GM21723 (cell line): ENCODE data around the gene WASF2.
"Not testable (repeated sequence)": the region's sequence is repeated elsewhere in the genome, so short reads cannot be mapped to it uniquely, and the experiment has no call there.

Experiments
- ATAC-seq: cut with Tn5 transposase; IDR thresholded peaks from one replicate; pipeline ENCODE4 v1.9.1; 2021; ENCODE audit warnings: mild to moderate bottlenecking, moderate library complexity; ENCODE audit not compliant: unreplicated experiment

WASF2 gene

GRCh38 chr1:27521861-27522431, 32.0 kb upstream of the WASF2 start:
- no peak for ATAC-seq

DNA sequence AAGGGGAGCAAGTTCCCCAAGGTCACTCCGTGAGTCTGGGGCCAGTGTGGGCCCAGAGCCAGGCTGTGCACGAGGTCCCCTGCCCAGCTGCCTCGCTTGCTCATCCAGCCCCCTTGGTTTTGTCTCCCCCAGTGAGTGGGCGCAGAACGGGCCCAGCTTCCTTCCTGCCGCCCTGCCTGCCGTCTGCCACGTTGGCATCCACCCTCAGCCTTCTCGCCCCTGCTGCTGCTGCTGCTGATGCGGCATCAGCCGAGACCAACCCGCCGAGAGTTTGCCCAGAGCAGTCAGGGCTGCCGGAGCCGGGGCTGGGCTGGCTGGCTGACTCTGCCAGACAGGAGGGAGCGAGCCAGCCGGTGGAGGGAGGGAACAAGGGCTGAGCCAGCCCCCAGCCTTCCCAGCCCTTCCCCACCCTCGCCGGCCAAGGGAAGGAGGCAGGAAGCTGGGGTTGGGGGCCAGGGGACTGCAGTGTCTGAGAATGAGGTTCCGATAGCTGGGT, 31.4 kb upstream of the WASF2 start:
- no peak for ATAC-seq

- no peak for ATAC-seq
Measured at GRCh38 chr1:27520651-27521050, 30.7 kb upstream of the WASF2 start.

- ATAC-seq = no peak
Measured at GRCh38 chr1:27519331-27520258, 29.6 kb upstream of the WASF2 start.

DNA sequence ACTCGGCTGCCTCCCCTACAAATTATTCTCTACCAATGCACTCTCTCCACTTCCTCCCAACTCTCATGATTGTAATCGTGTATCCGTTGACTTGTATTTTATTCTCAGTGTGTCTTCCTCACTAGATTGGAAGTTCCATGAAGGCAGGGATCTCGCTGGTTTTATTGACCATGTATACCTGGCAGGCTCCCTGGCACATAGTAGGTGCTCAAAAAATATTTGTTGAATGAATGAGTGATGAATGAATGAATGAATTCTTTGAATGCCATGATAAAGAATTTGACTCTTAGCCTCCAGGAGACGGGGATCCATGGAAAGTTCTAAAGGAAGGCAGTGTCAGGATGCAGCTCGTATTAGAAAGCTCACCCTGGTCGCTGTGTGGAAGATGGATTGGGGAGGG, 28.8 kb upstream of the WASF2 start:
- ATAC-seq = no peak

GRCh38 chr1:27517907-27518718, 28.1 kb upstream of the WASF2 start:
- ATAC-seq = no peak

DNA sequence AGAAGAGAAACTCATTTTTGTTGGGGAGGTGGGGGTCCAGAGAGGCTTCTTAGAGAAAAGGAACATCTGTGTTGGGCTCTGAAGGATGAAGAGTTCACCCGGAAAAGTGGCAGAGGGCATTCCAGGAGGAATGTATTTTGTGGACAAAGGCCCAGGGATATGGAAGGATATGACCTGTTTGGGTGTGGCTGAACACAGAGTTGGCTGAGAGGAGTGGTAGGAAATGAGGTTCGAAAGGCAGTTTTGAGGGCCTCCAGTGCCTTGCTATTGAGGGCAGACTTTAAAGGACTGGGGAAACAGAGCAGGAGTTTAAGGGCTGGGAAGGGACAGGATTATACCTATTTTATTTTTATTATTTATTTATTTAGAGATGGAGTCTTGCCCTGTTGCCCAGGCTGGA, 27.3 kb upstream of the WASF2 start:
- ATAC-seq = no peak

GRCh38 chr1:27515626-27516025, 25.7 kb upstream of the WASF2 start:
- ATAC-seq = no peak

DNA sequence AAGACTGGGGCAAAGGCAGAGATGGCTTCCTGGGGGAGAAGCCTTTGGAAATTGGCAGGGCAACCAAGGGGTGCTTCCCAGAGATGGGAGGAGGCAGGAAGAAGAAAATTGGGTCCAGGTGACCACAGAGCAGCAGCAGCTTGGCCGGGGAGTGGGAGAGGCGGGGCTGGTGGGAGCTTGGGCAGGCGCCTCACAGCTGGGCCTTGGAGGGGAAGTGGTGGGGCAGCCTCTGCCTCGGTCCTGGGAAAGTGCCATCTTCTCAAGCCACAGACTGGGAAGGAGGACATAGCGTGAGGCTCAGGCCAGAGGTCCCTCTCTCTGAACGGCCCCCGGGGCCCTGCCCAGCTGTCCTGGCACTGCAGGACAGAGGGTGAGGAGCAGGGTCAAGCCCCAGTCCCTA, 24.0 kb upstream of the WASF2 start:
- ATAC-seq = no peak

DNA sequence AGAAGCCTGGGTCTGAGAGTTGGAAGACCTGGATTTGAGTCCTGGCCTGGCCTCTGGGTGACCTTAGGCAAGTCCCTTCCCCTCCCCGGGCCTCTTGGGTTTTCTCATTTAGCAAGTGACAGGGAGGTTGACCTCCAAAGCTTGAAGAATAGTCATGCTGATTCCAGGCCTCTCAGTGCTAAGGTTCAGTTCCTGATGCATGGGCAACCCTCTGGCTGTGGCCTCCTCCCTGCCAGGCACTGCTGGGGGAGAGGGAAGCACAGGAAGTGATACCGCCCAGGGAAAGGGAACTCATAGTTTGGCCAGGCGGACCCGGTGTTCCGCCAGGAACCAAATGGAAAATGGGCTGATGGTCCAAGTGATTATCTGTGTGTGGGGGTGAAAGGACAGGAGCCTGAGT, 23.6 kb upstream of the WASF2 start:
- no peak for ATAC-seq

- ATAC-seq = no peak
Measured at GRCh38 chr1:27509127-27510080, 19.4 kb upstream of the WASF2 start.

- ATAC-seq = no peak
Measured at GRCh38 chr1:27507960-27508665, 18.1 kb upstream of the WASF2 start.

DNA sequence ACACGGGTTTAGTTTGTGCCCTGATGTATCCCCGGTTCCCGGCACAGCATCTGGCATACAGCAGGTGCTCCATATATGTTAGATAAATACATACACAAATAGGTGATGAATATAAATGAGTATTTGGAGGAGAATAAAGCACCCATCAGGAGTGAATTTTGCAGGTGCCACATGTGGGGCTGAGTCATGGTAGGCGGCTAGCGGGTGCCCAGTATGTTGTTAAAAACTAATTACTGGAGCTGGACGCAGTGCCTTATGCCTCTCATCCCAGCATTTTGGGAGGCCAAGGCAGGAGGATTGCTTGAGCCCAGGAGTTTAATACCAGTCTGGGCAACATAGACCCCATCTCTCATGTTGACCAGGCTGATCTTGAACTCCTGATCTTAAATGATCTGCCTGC, 16.7 kb upstream of the WASF2 start:
- no peak for ATAC-seq

- no peak for ATAC-seq
Measured at GRCh38 chr1:27505420-27505680, 15.4 kb upstream of the WASF2 start.

DNA sequence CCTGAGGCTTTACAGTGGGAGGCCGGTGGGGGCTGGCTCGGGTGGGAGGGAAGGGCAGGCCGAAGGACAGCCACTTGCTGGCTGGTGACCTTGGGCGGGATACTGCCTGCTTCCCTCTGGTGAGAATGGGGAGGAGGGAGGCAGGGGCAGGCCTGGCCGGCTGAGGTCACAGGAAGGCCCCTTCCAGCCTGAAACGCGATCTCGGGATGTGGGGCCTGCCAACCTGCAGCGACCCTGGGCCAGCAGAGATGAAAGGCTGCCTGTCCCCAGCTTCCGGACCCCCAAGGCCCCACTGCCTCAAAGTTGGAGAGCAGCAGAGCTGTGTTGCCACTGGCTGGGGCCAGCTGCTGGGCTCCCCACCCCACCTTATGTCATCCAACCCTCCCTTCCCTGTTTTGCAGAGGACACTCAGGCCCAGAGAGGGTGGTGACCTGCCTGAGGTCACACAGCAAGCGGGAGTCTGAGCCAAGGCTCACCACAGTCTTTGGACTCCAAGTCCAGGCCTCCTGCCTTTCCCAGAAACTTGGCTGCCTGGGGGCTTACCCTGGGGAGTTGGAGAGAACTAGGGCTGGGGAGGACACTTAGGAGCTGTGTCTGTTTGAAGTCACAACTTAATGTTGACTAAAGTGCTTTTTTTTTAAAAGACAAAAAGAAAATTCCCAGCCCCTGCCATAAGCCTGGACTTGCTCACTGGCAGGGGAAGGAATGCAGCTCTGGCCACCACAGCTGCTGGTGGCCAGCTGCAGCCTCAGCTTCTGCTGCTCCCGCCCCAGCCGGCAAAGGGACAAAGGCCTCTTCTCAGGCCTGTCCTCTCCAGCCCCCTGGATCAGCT, 14.8 kb upstream of the WASF2 start:
- ATAC-seq = no peak

GRCh38 chr1:27503844-27504587, 14.0 kb upstream of the WASF2 start:
- no peak for ATAC-seq

DNA sequence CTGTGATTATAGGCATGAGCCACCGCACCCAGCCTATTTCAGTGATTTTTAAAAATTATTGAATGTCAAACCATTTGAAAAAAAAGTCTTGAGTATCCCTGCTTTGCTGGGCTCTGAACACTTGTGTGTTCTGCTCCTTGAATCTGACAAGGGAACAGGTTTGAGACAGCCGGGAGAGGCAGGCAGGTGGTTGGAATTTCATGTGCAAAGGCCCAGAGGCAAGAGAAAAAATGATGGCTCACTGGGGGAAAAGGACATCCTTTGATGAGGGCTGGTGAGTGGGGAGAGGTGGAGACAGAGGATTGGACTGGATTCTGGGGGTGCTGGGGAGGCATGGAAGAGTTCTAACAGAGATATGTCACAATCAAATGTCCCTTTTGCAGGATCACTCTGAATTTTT, 13.1 kb upstream of the WASF2 start:
- ATAC-seq = no peak

- not testable (repeated sequence) for ATAC-seq
Measured at GRCh38 chr1:27501159-27501558, 11.2 kb upstream of the WASF2 start.
